Activated CD4-positive, alpha-beta T cell treated with anti-CD3 and anti-CD28 coated beads for 36 hours (primary cell): ENCODE data around the gene TMEM192. TPM values are rescaled to one million over a fixed set of nuclear protein-coding genes. Genes with fewer than 3 reads are reported as not detected.
A peak's percentile ranks its signal among the peaks of the same experiment; 100 is the strongest.
"Not testable (repeated sequence)": the region's sequence is repeated elsewhere in the genome, so short reads cannot be mapped to it uniquely, and the experiment has no call there.

ENCODE experiments used
- ATAC-seq: fragments of 200-7000 bp; cut with Tn5 transposase; one replicate; pipeline ENCODE4 v1.10.0; 2021; ENCODE audit warnings: mild to moderate bottlenecking, moderate library complexity
- CTCF ChIA-PET: fragments of 350-600 bp; sonication (Branson Sonifier 250); formaldehyde crosslinking; loops from one replicate; lab custom pipeline; 2021; ENCODE audit warnings: antibody characterized with exemption; lab: Charles Lee
- POLR2A ChIA-PET: fragments of 350-600 bp; sonication (Branson Sonifier 250); formaldehyde crosslinking; loops from one replicate; lab custom pipeline; 2021; ENCODE audit warnings: antibody characterized with exemption, inconsistent platforms; lab: Charles Lee
- DNase-seq: peaks from one replicate; pipeline ENCODE4 v3.0.0-alpha.2; 2020
- H3K27ac Mint-ChIP-seq: one replicate; pipeline ENCODE4 v1.8.0; 2021; ENCODE audit warnings: mixed read lengths
- H3K27me3 Mint-ChIP-seq: one replicate; pipeline ENCODE4 v1.8.0; 2021; ENCODE audit warnings: mixed read lengths
- H3K36me3 Mint-ChIP-seq: one replicate; pipeline ENCODE4 v1.8.0; 2021; ENCODE audit warnings: low read depth, mixed read lengths
- H3K4me1 Mint-ChIP-seq: one replicate; pipeline ENCODE4 v1.8.0; 2021; ENCODE audit warnings: mixed read lengths
- H3K4me3 Mint-ChIP-seq: one replicate; pipeline ENCODE4 v1.8.0; 2021; ENCODE audit warnings: mild to moderate bottlenecking, moderate library complexity, mixed read lengths
- H3K9me3 Mint-ChIP-seq: one replicate; pipeline ENCODE4 v1.8.0; 2021; ENCODE audit warnings: low read depth, mixed read lengths
- intact Hi-C, 2 experiments: fragments of 100-400 bp; cut with DNase I in 1 of 2; cut with micrococcal nuclease in 1 of 2; formaldehyde crosslinking; loops; one replicate each; pipeline versions ENCODE4 v1.14.2 to v1.15.1; 2022 to 2024; cut with DNase I, micrococcal nuclease
- total RNA-seq, 2 experiments: library from RNA; stranded (reverse); gene quantifications; one replicate each; pipeline ENCODE4 v1.2.3, GENCODE V29; 2021

Gene TMEM192
- total RNA-seq, 2 experiments from 2014 or later: 8.8 TPM

DNA sequence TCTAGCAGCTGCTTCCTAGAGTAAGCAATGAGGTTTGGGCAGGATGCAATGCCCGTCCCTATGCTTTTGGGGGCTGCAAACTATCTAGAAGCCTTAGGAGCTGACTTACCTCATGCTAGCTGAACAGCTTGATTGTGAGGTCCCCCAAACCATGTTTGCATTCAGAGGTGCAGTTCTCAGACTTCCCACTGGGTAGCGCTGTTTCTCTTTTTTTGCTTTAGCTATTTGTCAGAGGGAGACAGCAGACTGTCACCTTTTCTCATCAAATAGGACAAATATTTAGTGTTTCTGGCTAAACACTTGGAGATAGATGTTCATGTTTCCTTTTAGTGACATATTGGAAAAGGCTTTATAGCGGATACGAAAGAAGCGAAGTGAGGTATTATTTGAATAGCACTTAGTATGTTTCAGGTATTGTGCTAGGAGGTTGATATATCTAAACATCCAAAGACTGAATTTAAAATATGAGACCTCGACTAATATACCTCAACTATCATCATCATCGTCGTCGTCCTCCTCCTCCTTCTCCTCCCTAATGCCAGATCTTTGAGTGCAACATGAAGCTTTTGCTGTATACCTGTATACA, 18.7 kb upstream of the TMEM192 start:
- ATAC-seq (peak; percentile 82), DNase-seq (peak; percentile 85)
- peaks cover 6% of the 10 kb centered on the region for H3K27me3 Mint-ChIP-seq
- ChIA-PET POLR2A (no interaction called here), CTCF (interaction anchor here (0.6 to 3.9 kb wide), 49 partner anchors 10 to 364 kb away, joined by 3 to 69 read pairs (median 3); partner anchors contain the start of genes CPE, MSMO1 and TMEM192)
- H3K27ac Mint-ChIP-seq: no peak overlapping the region
- no peaks in the 10 kb centered on the region for H3K36me3 Mint-ChIP-seq
- no peak overlapping the region for H3K4me3 Mint-ChIP-seq
- intact Hi-C loops: loop anchor here (1.0 to 10.0 kb wide), 5 partner anchors 78 to 963 kb away; partner anchors contain the start of gene MSMO1 (in 2 of the 2)
- no peaks in the 10 kb centered on the region for H3K9me3 Mint-ChIP-seq
- H3K4me1 Mint-ChIP-seq: peaks cover 3% of the 10 kb centered on the region

DNA sequence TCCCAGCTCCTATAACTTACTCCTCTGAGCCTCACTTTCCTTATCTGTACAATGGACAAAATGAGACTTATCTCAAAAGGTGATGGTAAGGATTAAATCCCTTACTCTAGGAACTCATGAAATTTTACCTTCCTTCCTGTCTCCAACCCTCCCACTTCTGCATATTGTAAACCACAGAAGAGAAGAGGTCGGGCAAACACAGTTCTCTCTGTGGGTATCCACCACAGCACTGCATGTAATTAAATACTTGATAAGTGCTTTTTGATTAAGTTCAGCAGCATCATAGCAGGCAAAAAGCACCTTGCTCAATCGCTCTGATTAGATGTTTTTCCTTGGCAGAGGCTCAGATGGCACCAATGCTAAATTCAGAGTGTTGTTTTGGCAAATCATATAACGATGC, 17.3 kb upstream of the TMEM192 start:
- DNase-seq: no peak
- ChIA-PET POLR2A (no interaction called here), CTCF (interaction anchor here (0.8 to 3.9 kb wide), 12 partner anchors 9 to 364 kb away, joined by 3 to 69 read pairs (median 4); no protein-coding TSS in a partner anchor)
- H3K27me3 Mint-ChIP-seq: peaks cover 6% of the 10 kb centered on the region
- H3K4me3 Mint-ChIP-seq: no peak overlapping the region
- intact Hi-C loops: loop anchor here (5.0 to 10.0 kb wide), 2 partner anchors 197 to 965 kb away; partner anchors contain the start of gene MSMO1 (in 2 of the 2)
- ATAC-seq: no peak
- no peaks in the 10 kb centered on the region for H3K9me3 Mint-ChIP-seq
- H3K4me1 Mint-ChIP-seq: peaks cover 3% of the 10 kb centered on the region
- no peaks in the 10 kb centered on the region for H3K36me3 Mint-ChIP-seq
- no peak overlapping the region for H3K27ac Mint-ChIP-seq

DNA sequence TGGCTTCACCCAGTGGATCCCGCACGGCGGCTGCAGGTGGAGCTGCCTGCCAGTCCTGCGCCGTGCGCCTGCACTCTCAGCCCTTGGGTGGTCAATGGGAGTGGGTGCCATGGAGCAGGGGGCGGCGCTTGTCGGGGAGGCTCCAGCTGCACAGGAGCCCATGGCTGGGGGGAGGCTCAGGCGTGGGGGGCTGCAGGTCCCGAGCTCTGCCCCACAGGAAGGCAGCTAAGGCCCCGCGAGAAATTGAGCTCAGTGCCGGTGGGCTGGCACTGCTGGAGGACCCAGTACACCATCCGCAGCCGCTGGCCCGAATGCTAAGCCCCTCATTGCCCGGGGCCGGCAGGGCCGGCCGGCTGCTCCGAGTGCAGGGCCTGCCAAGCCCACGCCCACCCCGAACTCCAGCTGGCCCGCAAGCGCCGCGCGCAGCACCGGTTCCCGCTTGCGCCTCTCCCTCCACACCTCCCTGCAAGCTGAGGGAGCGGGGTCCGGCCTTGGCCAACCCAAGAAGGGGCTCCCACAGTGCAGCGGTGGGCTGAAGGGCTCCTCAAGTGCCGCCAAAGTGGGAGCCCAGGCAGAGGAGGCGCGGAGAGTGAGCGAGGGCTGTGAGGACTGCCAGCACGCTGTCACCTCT, 13.3 kb upstream of the TMEM192 start:
- H3K9me3 Mint-ChIP-seq, H3K36me3 Mint-ChIP-seq, POLR2A ChIA-PET, H3K27me3 Mint-ChIP-seq, intact Hi-C loops, DNase-seq, ATAC-seq, H3K27ac Mint-ChIP-seq, H3K4me1 Mint-ChIP-seq, H3K4me3 Mint-ChIP-seq: not testable (repeated sequence)
- CTCF ChIA-PET: interaction anchor here (0.7 kb wide), 1 partner anchor 308 kb away, joined by 3 read pairs; no protein-coding TSS in a partner anchor

DNA sequence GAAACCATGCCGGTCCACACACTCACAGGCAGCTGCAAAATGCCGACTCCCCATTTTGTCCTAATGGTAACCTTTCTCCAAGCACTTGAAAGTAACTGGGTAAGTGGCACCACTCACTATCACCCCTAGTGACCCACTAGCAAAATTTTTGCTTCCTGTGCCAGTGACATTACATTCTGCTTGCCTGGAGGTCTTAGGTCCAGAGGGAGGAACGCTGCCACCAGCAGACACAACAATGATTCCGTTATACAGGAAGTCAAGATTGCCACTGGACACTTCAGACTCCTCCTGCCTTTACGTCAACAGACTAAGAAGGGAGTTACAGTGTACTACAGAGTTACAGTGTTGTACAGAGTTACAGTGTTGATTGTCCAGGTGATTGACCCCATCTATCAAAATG, 11.8 kb upstream of the TMEM192 start:
- H3K27me3 Mint-ChIP-seq: peaks cover 3% of the 10 kb centered on the region
- intact Hi-C loops: no loop called here
- no peak overlapping the region for H3K4me3 Mint-ChIP-seq
- no peaks in the 10 kb centered on the region for H3K36me3 Mint-ChIP-seq
- H3K9me3 Mint-ChIP-seq: no peaks in the 10 kb centered on the region
- DNase-seq: no peak
- no peak overlapping the region for H3K27ac Mint-ChIP-seq
- ChIA-PET CTCF (interaction anchor here (0.8 to 0.9 kb wide), 2 partner anchors 228 to 306 kb away, joined by 3 read pairs; no protein-coding TSS in a partner anchor), POLR2A (no interaction called here)
- H3K4me1 Mint-ChIP-seq: no peaks in the 10 kb centered on the region
- ATAC-seq: no peak

DNA sequence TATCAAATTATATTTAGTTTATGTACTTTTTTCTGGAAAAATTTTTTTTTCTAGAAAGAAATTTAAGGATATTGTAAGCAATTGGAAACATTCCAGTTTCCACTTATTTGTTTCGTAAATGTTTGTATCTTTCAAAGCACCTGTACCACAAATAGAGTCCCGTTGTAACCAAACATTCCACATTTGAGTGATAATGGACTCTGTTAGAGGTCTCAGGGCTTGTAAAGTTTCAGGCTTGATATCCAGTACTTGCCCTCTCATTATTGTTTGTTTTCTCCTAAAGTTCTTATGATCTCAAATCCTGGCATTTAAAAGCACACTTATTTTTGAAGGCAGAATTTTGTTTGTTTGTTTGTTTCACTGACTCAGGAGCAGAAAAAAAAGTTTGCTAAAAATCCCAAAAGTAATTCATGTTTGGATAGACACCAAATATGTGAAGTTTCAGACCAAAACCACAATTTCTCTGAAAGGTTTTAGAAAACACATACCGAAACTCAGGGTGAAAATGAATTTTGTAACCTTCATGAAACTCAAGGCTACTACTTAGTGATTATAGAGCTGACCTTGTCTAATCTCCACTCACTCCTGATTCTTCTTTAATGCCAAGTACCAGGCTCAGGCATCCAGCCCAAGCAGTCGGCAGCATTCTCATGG, 5.7 kb upstream of the TMEM192 start:
- Mint-ChIP-seq H3K4me1 (peaks cover 10% of the 10 kb centered on the region), H3K4me3 (no peak overlapping the region), H3K36me3 (no peaks in the 10 kb centered on the region), H3K27ac (no peak overlapping the region), H3K27me3 (peaks cover 4% of the 10 kb centered on the region), H3K9me3 (no peaks in the 10 kb centered on the region)
- ATAC-seq: no peak
- no peak for DNase-seq
- intact Hi-C loops: loop anchor here in 1 of 2 experiments (10.0 kb wide), 1 partner anchor 1624 kb away; the partner anchor contains the start of gene TMA16
- ChIA-PET CTCF (no interaction called here), POLR2A (no interaction called here)

DNA sequence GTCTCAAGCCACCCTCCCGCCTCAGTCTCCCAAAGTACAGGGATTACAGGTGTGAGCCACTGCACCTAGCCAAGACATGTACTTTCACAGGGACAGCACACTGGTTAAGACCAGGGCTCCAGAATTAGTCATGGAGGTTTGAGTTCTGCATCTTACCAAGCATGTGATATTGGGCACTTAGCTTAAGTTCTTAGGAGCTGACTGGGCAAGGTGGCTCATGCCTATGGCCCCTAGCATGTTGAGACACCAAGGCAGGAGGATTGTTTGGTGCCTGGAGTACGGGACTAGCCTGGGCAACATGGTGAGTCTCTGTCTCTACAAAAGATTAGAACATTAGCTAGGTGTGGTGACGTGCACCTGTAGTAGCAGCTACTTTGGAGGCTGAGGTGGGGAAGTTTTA, 2.6 kb upstream of the TMEM192 start:
- DNase-seq (no peak), ATAC-seq (no peak)
- Mint-ChIP-seq H3K36me3 (no peaks in the 10 kb centered on the region), H3K27ac (no peak overlapping the region), H3K9me3 (no peaks in the 10 kb centered on the region), H3K27me3 (peaks cover 4% of the 10 kb centered on the region), H3K4me1 (peaks cover 21% of the 10 kb centered on the region), H3K4me3 (no peak overlapping the region)
- intact Hi-C loops: loop anchor here in 1 of 2 experiments (10.0 kb wide), 1 partner anchor 1620 kb away; the partner anchor contains the start of gene TMA16
- POLR2A ChIA-PET: no interaction called here
- CTCF ChIA-PET: interaction anchor here (0.8 to 1.9 kb wide), 6 partner anchors 14 to 350 kb away, joined by 3 to 6 read pairs (median 4); no protein-coding TSS in a partner anchor

DNA sequence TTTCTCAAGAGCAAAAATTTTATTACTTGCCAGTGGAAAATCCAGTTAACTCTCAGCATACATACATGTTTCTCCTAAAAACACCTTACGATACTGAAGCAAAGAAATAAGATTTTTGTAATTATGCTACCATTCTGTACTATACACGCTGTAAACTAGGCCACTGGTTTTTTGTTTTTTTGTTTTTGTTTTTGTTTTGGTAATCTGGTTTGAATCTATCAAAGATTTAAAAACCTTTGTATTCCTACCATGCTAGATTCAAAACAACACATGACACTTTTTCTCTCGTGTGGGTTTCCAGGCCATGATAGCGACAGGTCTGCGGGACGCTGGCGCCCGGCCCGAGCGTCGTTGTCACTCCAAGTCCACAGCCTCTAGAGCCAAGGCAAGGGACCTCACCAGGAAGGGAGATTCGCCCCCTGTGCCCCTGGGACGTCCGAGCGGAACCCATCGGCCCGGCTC, 723 bp downstream of the TMEM192 start:
- peak overlapping the region; percentile 87 for H3K27ac Mint-ChIP-seq
- H3K4me1 Mint-ChIP-seq: peaks cover 17% of the 10 kb centered on the region
- intact Hi-C loops: loop anchor here (1.0 to 10.0 kb wide), 7 partner anchors 95 to 1945 kb away; partner anchors contain the start of genes KLHL2 (in 2 of the 2), MSMO1 (in 2 of the 2), NAF1 (in 1 of the 2) and TMA16 (in 1 of the 2)
- CTCF ChIA-PET: interaction anchor here (1.6 to 2.5 kb wide), 4 partner anchors 11 to 248 kb away, joined by 6 to 26 read pairs (median 16); no protein-coding TSS in a partner anchor
- H3K27me3 Mint-ChIP-seq: no peaks in the 10 kb centered on the region
- no peaks in the 10 kb centered on the region for H3K9me3 Mint-ChIP-seq
- no peak for ATAC-seq
- POLR2A ChIA-PET: interaction anchor here (1.1 kb wide), 1 partner anchor 215 kb away, joined by 5 read pairs; the partner anchor contains the start of gene MSMO1
- DNase-seq: no peak
- H3K36me3 Mint-ChIP-seq: peaks cover 4% of the 10 kb centered on the region
- peak overlapping the region; percentile 94 for H3K4me3 Mint-ChIP-seq

DNA sequence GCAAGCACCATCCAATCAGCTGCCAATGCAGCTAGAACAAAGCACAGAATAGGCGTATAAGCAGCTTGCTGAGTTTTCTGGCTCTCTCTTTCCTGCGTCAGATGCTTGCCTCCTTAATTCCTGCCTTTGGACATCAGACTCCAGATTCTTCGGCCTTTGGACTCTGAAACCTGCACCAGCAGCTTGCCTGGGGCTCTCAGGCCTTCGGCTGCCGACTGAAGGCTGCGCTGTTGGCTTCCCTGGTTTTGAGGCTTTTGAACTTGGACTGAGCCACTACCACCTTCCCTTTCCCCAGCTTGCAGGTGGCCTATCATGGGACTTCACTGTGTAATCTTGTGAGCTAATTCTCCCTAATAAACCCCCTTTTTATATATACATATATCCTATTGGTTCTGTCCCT, 6.1 kb downstream of the TMEM192 start:
- no peak overlapping the region for H3K4me3 Mint-ChIP-seq
- no peaks in the 10 kb centered on the region for H3K9me3 Mint-ChIP-seq
- DNase-seq (no peak), ATAC-seq (no peak)
- intact Hi-C loops: no loop called here
- peaks cover 9% of the 10 kb centered on the region for H3K36me3 Mint-ChIP-seq
- H3K27me3 Mint-ChIP-seq: no peaks in the 10 kb centered on the region
- POLR2A ChIA-PET: no interaction called here
- H3K27ac Mint-ChIP-seq: no peak overlapping the region
- peaks cover 4% of the 10 kb centered on the region for H3K4me1 Mint-ChIP-seq
- CTCF ChIA-PET: interaction anchor here (1.1 to 1.3 kb wide), 2 partner anchors 10 to 30 kb away, joined by 3 to 5 read pairs; no protein-coding TSS in a partner anchor

DNA sequence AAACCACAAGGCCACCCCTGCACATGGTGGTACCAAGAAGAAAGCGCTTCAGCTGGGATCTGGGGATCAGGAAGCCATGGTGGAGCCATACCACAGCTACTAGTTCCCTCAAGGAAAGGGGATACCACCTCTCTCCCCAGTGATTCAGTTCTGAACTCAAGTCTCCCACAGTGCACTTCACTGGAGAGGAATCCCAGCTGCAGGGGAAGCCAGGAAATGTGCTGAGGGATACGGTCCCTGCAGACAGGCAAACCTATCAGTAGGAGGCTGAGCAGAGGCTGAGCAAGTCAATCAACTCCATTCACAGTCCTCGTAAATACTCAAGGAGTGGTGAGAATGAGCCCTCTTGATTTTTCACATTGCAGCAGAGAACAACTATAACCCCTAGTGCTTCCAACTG, 11.0 kb downstream of the TMEM192 start:
- Mint-ChIP-seq H3K4me3 (no peak overlapping the region), H3K36me3 (peaks cover 17% of the 10 kb centered on the region), H3K27ac (no peak overlapping the region), H3K9me3 (no peaks in the 10 kb centered on the region), H3K4me1 (no peaks in the 10 kb centered on the region), H3K27me3 (no peaks in the 10 kb centered on the region)
- DNase-seq (no peak), ATAC-seq (no peak)
- CTCF ChIA-PET: interaction anchor here (0.8 to 1.1 kb wide), 3 partner anchors 12 to 292 kb away, joined by 3 read pairs; no protein-coding TSS in a partner anchor
- POLR2A ChIA-PET: no interaction called here
- intact Hi-C loops: no loop called here

DNA sequence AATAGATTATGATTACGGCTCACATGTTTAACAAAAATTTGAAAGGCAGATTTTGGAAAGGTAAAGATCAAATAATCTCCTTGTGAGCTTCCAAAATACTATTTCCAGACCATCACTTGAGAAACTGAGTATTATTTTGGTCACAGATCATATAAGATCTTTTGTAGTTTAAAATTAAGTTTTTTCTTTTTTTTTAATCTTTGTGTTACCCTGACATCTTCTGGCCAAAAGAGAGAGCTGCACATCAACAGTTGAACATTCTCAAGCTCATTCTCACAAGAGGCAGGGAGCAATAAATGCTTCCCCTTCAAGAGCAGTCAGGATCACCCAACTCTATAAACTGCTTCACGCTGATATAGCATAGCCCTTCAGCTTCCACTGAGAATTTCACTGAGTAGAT, 15.9 kb downstream of the TMEM192 start:
- H3K9me3 Mint-ChIP-seq: no peaks in the 10 kb centered on the region
- no peaks in the 10 kb centered on the region for H3K27me3 Mint-ChIP-seq
- peaks cover 16% of the 10 kb centered on the region for H3K36me3 Mint-ChIP-seq
- ChIA-PET CTCF (interaction anchor here (0.7 to 1.5 kb wide), 10 partner anchors 8 to 321 kb away, joined by 3 to 5 read pairs (median 4); partner anchors contain the start of gene TMEM192), POLR2A (no interaction called here)
- no peaks in the 10 kb centered on the region for H3K4me1 Mint-ChIP-seq
- DNase-seq (no peak), ATAC-seq (peak; percentile 16)
- H3K4me3 Mint-ChIP-seq: no peak overlapping the region
- intact Hi-C loops: loop anchor here (2.0 to 5.0 kb wide), 2 partner anchors 314 to 318 kb away; no protein-coding TSS in a partner anchor
- no peak overlapping the region for H3K27ac Mint-ChIP-seq
